Measurements from ENCODE around the gene CNR2.
"Not testable (repeated sequence)": the region's sequence is repeated elsewhere in the genome, so short reads cannot be mapped to it uniquely, and the experiment has no call there.

GRCh38 chr1:23853124-23853523 lies 60.0 kb downstream of the CNR2 start:
- not testable (repeated sequence) for TF ChIP-seq FOXM1, CTBP1 (IDR thresholded peaks at IDR 0.05; ENCODE audit: borderline replicate concordance)

Data from HEK293T (cell line).